ENCODE measurements around the gene FXYD5.
"Not testable (repeated sequence)": the region's sequence is repeated elsewhere in the genome, so short reads cannot be mapped to it uniquely, and the experiment has no call there.

The FXYD5 gene

GRCh38 chr19:35194012-35194984, 39.8 kb downstream of the FXYD5 start:
- DNase-seq: no peak

- no peak for DNase-seq
These were observed 41.3 kb downstream of the FXYD5 start for GRCh38 chr19:35195830-35196229.

DNA sequence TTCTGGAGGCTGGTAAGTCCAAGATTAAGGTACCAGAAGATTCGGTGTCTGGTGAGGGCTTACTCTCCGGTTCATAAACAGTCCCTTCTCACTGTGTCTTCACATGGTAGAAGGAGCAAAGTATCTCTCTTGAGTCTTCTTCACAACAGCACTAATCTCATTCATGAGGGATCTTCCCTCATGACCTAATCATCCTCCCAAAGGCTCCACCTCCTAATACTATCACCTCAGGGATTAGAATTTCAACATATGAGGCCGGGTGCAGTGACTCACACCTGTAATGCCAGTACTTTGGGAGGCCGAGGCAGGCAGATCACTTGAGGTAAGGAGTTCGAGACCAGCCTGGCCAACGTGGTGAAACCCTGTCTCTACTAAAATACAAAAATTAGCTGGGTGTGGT, 42.3 kb downstream of the FXYD5 start:
- DNase-seq: not testable (repeated sequence)

- DNase-seq: no peak
These were observed 44.9 kb downstream of the FXYD5 start for GRCh38 chr19:35199481-35199880.

DNA sequence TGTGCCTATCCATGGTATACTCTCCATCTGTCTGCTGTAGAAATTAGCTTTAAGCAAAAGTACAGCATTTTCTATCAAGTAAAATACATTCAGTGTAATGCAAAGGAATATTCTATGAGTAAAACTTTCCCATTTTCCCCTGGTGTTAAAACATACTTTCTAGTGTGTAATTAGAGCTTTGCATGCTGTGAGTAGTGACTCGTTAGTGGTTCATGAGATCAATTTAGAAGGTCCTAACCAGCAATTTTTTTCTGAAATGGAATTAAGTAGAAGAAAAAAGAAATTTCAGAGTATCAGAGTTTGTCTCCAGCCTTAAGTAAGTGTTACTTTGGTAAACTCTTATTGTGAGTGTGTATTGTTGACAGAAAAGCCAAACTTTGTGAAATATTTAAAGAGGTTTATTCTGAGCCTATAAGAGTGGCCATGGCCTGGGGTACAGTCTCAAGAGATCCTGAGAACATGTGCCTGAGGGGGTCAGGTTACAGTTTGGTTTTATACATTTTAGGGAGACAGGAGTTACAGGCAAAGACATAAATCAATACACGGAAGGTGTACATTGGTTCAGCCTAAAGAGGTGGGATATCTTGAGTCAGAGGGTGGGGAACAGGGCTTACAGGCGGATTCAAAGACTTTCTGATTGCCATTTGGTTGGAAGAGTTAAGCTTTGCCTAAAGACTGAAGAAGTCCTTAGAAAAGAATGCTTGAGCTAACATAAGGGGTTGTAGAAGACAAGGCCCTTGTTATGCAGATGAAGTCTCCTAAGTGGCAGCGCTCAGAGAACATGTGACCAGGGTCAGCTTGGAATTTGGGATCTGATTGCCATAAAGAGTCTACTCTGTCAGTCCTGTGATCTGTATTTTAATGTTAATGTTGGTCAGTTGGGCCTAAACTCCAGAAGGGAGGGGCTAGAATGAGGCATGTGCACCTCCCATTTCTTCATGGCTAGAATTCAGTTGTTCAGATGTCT, 48.5 kb downstream of the FXYD5 start:
- DNase-seq: no peak

GRCh38 chr19:35204799-35205732, 50.5 kb downstream of the FXYD5 start:
- no peak for DNase-seq

- no peak for DNase-seq
These were observed 51.3 kb downstream of the FXYD5 start for GRCh38 chr19:35205733-35206323.

GRCh38 chr19:35206379-35206778, 51.8 kb downstream of the FXYD5 start:
- DNase-seq: peak; percentile 26

GRCh38 chr19:35206855-35207254, 52.3 kb downstream of the FXYD5 start:
- no peak for DNase-seq

GRCh38 chr19:35207391-35207871, 52.9 kb downstream of the FXYD5 start:
- DNase-seq: no peak

DNA sequence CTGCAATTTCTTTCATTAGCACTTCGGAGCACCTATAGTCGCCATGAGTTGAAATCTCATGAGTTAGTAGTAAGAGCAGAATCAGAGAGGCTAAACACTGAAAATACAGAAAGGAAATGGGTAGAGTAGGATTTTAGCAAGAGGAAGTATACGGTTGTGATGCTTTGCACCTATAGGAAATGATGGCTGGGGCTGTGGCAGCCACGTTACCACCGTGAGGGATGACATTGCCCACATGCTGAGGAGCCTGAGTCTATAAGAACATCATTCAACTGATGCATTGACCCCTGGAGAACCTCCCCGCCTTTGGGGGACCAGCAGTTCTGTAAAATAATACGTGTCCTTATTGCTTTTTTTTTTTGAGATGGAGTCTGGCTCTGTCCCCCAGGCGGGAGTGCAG, 53.6 kb downstream of the FXYD5 start:
- no peak for DNase-seq

GRCh38 chr19:35209646-35210045, 55.1 kb downstream of the FXYD5 start:
- no peak for DNase-seq

GRCh38 chr19:35211545-35212230, 57.2 kb downstream of the FXYD5 start:
- DNase-seq: peak; percentile 32

DNA sequence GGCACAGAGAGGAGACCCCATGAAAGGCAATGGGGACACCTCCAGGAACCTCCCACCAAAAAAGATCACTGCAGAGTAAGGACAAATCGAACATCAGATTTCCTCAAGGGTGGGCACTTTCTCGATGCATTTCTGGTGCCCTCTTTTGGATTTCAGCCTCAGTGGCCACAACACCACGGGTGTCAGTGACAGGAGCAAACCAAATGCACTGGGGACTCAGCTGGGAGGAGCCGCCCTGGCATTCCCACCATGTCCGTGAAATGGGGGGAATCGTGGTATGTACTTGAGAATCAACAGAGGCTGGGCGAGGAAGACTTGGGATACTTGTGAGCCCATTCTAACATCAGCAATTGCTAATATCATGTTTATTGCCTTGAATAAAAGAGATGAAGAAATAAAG, 57.7 kb downstream of the FXYD5 start:
- DNase-seq: no peak

GRCh38 chr19:35213663-35214632, 59.4 kb downstream of the FXYD5 start:
- DNase-seq: peak; percentile 71

DNA sequence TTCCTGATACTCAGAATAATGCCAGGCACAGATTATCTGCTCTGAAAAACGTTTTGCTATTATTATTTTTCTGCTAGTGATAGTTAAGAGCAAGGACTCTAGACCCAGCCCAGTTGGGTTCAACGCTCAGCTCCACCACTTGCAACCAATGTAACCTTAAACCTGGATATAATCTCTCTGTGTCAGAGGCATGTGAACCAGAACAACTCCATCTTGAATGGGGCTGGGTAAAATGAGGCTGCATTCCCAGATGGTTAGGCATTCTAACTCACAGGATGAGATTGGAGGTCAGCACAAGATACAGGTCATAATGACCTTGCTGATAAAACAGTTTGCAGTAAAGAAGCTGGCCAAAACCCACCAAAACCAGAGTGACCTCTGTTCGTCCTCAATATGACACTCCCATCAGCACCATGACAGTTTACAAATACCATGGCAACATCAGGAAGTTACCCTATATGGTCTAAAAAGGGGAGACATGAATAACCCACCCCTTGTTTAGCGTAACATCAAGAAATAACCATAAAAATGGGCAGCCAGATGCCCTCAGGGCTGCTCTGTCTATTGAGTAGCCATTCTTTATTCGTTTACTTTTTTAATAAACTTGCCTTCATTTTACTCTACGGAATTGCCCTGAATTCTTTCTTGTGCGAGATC, 60.4 kb downstream of the FXYD5 start:
- DNase-seq: no peak

DNA sequence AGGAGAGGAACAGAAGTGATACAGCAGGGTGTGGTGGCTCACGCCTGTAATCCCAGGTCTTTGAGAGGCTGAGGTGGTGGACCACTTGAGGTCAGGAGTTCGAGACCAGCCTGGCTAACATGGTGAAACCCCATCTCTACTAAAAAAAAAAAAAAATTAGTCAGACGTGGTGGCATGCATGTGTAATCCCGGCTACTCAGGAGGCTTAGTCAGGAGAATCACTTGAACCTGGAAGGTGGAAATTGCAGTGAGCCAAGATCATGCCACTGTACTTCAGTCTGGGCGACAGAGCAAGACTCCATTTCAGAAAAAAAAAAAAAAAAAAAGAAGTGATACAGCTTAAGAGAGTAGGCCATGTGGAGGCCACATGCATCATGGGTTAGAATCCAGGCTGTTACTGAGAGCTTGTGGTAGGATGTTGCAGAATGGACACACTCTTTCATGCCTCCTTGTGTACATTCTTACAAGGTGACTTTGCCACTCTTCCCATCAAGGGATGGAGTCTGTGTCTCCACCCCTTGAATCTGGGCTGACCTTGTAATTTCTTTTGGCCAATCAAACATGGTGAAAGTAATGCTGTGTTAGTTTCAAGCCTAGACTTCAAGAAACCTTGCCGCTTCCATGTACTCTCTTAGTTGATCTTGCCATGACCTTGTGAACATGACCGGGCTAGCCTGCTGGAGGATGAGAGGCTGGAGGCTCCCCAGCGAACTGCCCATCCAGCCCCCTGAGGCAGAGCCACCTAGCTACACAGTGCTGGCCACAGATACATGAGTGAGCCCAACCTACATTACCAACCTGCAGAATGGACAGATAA, 61.7 kb downstream of the FXYD5 start:
- DNase-seq: no peak
